ENCODE measurements around the gene NEK8. TPM values are rescaled to one million over a fixed set of nuclear protein-coding genes. Genes with fewer than 3 reads are reported as not detected.

NEK8 gene
- total and polyA plus RNA-seq, 2 of the 8 experiments (the other 6 are each of a cell fraction or from before 2014, with no cell fraction given): 14.9 to 23.3 TPM

DNA sequence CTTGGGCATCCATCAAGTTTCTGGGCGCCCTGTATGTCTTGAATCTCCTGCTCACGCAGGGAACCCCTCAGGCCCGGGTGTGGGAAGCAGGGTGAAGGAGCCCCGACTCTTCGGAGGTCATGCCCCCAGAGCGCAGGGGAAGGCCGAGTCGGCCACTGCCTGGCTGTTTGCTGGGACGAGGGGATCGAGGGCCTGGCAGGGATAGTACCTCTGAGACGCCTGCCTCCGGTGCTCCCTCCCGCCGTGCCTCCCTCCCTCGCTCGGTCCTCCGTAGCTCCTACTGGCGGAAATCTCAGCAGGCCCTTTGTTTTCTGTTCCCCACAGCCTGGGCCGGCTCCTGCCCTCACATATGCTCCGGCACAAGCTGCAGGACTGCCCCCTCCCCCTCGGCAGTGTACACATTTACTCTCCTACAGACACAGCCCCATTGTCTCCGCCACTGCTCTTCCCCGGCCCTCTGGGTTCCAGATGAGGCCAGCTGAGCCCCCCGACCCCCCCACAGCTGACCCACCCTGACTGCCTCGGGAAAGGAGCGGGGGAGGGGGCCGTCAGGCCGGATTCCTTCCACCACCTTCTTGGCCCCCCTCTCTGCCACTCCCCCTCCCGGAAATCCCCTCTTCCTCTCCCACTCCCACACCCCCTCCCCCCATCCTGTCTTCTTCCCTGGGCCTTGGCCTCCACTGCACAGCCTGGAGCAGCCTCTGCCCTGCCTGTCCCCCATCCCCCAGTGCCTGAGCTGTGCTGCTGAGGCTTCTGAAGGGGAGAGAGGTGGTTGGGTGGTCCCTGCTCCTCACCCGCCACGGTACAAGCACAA is 16.6 kb downstream of the NEK8 start (continued):
- no peak for TF ChIP-seq BCL11A (IDR thresholded peaks at IDR 0.05; ENCODE audit: low read depth in 2 of 2, low read length in 2 of 2)
- TF ChIP-seq, protein P1, sequence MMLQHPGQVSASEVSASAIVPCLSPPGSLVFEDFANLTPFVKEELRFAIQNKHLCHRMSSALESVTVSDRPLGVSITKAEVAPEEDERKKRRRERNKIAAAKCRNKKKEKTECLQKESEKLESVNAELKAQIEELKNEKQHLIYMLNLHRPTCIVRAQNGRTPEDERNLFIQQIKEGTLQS (IDR thresholded peaks at IDR 0.05; ENCODE audit: insufficient read depth, low read depth, low read length): no peak
- TF ChIP-seq, protein P2, sequence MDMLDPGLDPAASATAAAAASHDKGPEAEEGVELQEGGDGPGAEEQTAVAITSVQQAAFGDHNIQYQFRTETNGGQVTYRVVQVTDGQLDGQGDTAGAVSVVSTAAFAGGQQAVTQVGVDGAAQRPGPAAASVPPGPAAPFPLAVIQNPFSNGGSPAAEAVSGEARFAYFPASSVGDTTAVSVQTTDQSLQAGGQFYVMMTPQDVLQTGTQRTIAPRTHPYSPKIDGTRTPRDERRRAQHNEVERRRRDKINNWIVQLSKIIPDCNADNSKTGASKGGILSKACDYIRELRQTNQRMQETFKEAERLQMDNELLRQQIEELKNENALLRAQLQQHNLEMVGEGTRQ (IDR thresholded peaks at IDR 0.05; ENCODE audit: low read length): no peak
- TF ChIP-seq RNF2 (IDR thresholded peaks at IDR 0.05; ENCODE audit: borderline replicate concordance, low read depth, low read length, missing control alignments, poor library complexity, severe bottlenecking): no peak
- peak; percentile 8; the same call in 1 of the 2 replicates for TF ChIP-seq SP1 (IDR thresholded peaks at IDR 0.05; ENCODE audit: low read depth, low read length)
- no peak for TF ChIP-seq SRF (IDR thresholded peaks at IDR 0.05; ENCODE audit: low read depth, low read length)
- TF ChIP-seq SIN3A (conservative IDR thresholded peaks at IDR 0.05 in 1 of 2, IDR thresholded peaks at IDR 0.05 in 1 of 2; ENCODE audit: low read depth in 1 of 2, low read length in 2 of 2): 0 out of 4 replicates have a peak, but pooled peaks have one; percentile 20 to 26
- TF ChIP-seq TEAD4 (IDR thresholded peaks at IDR 0.05; ENCODE audit: low read depth, low read length): no peak
- no peak for TF ChIP-seq GTF2F1 (IDR thresholded peaks at IDR 0.05; ENCODE audit: borderline replicate concordance, low read depth, low read length)
- TF ChIP-seq, protein P3, sequence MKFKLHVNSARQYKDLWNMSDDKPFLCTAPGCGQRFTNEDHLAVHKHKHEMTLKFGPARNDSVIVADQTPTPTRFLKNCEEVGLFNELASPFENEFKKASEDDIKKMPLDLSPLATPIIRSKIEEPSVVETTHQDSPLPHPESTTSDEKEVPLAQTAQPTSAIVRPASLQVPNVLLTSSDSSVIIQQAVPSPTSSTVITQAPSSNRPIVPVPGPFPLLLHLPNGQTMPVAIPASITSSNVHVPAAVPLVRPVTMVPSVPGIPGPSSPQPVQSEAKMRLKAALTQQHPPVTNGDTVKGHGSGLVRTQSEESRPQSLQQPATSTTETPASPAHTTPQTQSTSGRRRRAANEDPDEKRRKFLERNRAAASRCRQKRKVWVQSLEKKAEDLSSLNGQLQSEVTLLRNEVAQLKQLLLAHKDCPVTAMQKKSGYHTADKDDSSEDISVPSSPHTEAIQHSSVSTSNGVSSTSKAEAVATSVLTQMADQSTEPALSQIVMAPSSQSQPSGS (IDR thresholded peaks at IDR 0.05; ENCODE audit: low read length): no peak
- TF ChIP-seq YY1 (IDR thresholded peaks at IDR 0.05; ENCODE audit: low read depth, low read length): no peak
- no peak for TF ChIP-seq JUND (IDR thresholded peaks at IDR 0.05; ENCODE audit: low read length)
- no peak for TF ChIP-seq POU5F1 (IDR thresholded peaks at IDR 0.05; ENCODE audit: low read depth, low read length)
- no peak for TF ChIP-seq HDAC6 (IDR thresholded peaks at IDR 0.05; ENCODE audit: low read depth, low read length)
- peak in 1 of 2 experiments; percentile 43; a peak in 1 of 4 replicates for TF ChIP-seq HDAC2 (IDR thresholded peaks at IDR 0.05; ENCODE audit: borderline replicate concordance in 1 of 2, low read depth in 2 of 2, low read length in 2 of 2)
